Neural cell (in vitro differentiated cells): ENCODE results near the gene MME. TPM values are rescaled to one million over a fixed set of nuclear protein-coding genes. Genes with fewer than 3 reads are reported as not detected.

Experiments
- H2AFZ ChIP-seq: fragments of 200-600, 300-800 bp; sonication (generic), shearing (Covaris generic); 2 replicates; pipeline ENCODE4 v1.6.0; 2014; ENCODE audit warnings: low read depth, mild to moderate bottlenecking, antibody characterized with exemption, low read length, moderate library complexity
- H3F3A ChIP-seq: fragments of 200-600 bp; shearing (Covaris generic); 2 replicates; pipeline ENCODE4 v1.6.1; 2016; ENCODE audit warnings: mild to moderate bottlenecking, moderate library complexity, mixed read lengths, antibody characterized with exemption, low read length; ENCODE audit not compliant: insufficient read depth, poor library complexity, severe bottlenecking
- H3K27ac ChIP-seq: fragments of 200-600, 300-800 bp; sonication (generic), shearing (Covaris generic); 2 replicates; pipeline ENCODE4 v1.5.1; 2014; ENCODE audit warnings: mild to moderate bottlenecking, low read length, moderate library complexity
- H3K27me3 ChIP-seq: fragments of 300-800, 200-600 bp; sonication (generic), shearing (Covaris generic); 2 replicates; pipeline ENCODE4 v1.6.0; 2014; ENCODE audit warnings: mild to moderate bottlenecking, low read depth, low read length, moderate library complexity; ENCODE audit not compliant: insufficient read depth
- H3K36me3 ChIP-seq: fragments of 300-800, 200-600 bp; sonication (generic), shearing (Covaris generic); 2 replicates; pipeline ENCODE4 v1.5.1; 2014; ENCODE audit warnings: mild to moderate bottlenecking, antibody characterized with exemption, low read length, moderate library complexity; ENCODE audit not compliant: insufficient read depth
- H3K4me2 ChIP-seq: fragments of 300-800, 200-600 bp; sonication (generic), shearing (Covaris generic); 2 replicates; pipeline ENCODE4 v1.6.0; 2014; ENCODE audit warnings: mild to moderate bottlenecking, low read length
- H3K4me3 ChIP-seq: fragments of 300-800, 200-600 bp; sonication (generic), shearing (Covaris generic); 2 replicates; pipeline ENCODE4 v1.5.1; 2014; ENCODE audit warnings: mild to moderate bottlenecking, low read length, moderate library complexity
- H3K79me2 ChIP-seq: fragments of 200-600 bp; shearing (Covaris generic); replicated peaks from 2 replicates; pipeline ENCODE4 v1.6.0; 2014; ENCODE audit warnings: mild to moderate bottlenecking, low read length, moderate library complexity; ENCODE audit not compliant: insufficient read depth
- H3K9ac ChIP-seq: fragments of 300-800, 200-600 bp; sonication (generic), shearing (Covaris generic); 2 replicates; pipeline ENCODE4 v1.6.1; 2016; ENCODE audit warnings: mild to moderate bottlenecking, low read length, mixed read lengths
- H3K9me2 ChIP-seq: fragments of 200-600 bp; shearing (Covaris generic); 2 replicates; pipeline ENCODE4 v1.6.1; 2016; ENCODE audit warnings: mild to moderate bottlenecking, low read length, mixed read lengths; ENCODE audit not compliant: insufficient read depth
- H3K9me3 ChIP-seq: fragments of 200-600, 300-800 bp; sonication (generic), shearing (Covaris generic); 2 replicates; pipeline ENCODE4 v1.6.1; 2016; ENCODE audit warnings: mild to moderate bottlenecking, mixed run types, low read length, moderate library complexity, mixed read lengths
- H4K20me1 ChIP-seq: fragments of 200-600 bp; shearing (Covaris generic); 2 replicates; pipeline ENCODE4 v1.6.1; 2016; ENCODE audit warnings: mild to moderate bottlenecking, mixed run types; ENCODE audit not compliant: insufficient read depth
- CTCF ChIP-seq: fragments of 450-650 bp; IDR thresholded peaks from 2 replicates; pipeline ENCODE4 v1.5.1; 2014; ENCODE audit warnings: antibody characterized with exemption, mild to moderate bottlenecking, moderate library complexity; ENCODE audit not compliant: poor library complexity, severe bottlenecking
- EP300 ChIP-seq: fragments of 450-650 bp; conservative IDR thresholded peaks from 2 replicates; pipeline ENCODE4 v1.6.1; 2014; ENCODE audit warnings: antibody characterized with exemption, mild to moderate bottlenecking, moderate library complexity; ENCODE audit not compliant: poor library complexity, severe bottlenecking
- EZH2 ChIP-seq: fragments of 200-600, 300-800 bp; shearing (Covaris generic), sonication (generic); IDR thresholded peaks from 2 replicates; pipeline ENCODE4 v1.6.1; 2014; ENCODE audit warnings: antibody characterized with exemption, low read length, borderline replicate concordance, mild to moderate bottlenecking; ENCODE audit not compliant: insufficient read depth, poor library complexity, severe bottlenecking
- MXI1 ChIP-seq: fragments of 450-650 bp; conservative IDR thresholded peaks from 2 replicates; pipeline ENCODE4 v1.6.1; 2014; ENCODE audit warnings: antibody characterized with exemption, mild to moderate bottlenecking; ENCODE audit not compliant: poor library complexity, severe bottlenecking
- POLR2AphosphoS5 ChIP-seq: IDR thresholded peaks from 2 replicates; pipeline ENCODE4 v1.6.1; 2012
- RAD21 ChIP-seq: fragments of 450-650 bp; conservative IDR thresholded peaks from 2 replicates; pipeline ENCODE4 v1.6.1; 2014; ENCODE audit warnings: antibody characterized with exemption, mild to moderate bottlenecking, moderate library complexity
- SMC3 ChIP-seq: fragments of 450-650 bp; conservative IDR thresholded peaks from 2 replicates; pipeline ENCODE4 v1.6.1; 2014; ENCODE audit warnings: antibody characterized with exemption, mild to moderate bottlenecking, moderate library complexity; ENCODE audit not compliant: poor library complexity
- TAF1 ChIP-seq: IDR thresholded peaks from 2 replicates; pipeline ENCODE4 v1.6.1; 2012; ENCODE audit warnings: low read depth
- polyA plus RNA-seq: library from polyadenylated mRNA; depleted of rRNA; stranded (reverse); fragments of >200 nt; gene quantifications from 2 replicates; pipeline ENCODE4 v1.2.3, GENCODE V29; 2014
- TF ChIP-seq, protein P1 (sequence below): IDR thresholded peaks from 2 replicates; pipeline ENCODE4 v1.6.1; 2012; ENCODE audit warnings: borderline replicate concordance

MME gene
- polyA plus RNA-seq, 1 donor from 2014 or later: 0.54 TPM

DNA sequence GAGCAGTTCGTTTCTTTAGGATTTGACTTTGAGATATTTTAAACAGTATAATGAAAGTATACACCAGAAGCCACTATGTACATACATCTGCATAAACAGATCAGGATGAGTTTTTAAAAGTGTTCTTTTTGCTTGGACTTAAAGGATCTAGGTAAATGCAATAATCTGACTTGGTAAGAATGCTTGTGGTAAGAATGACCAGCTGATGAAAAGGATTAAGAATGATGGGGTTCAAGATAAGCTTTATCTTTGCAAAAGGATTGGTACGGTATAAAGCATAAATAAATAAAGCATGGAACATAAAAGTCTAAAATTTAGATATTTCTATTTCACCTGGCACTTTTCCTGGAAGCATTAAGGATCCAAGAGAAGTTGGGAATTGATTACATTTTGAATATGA lies 9.8 kb upstream of the MME start:
- Histone ChIP-seq H3K9me3 (no peaks in the 10 kb centered on the region), H3K4me2 (no peak overlapping the region), H3F3A (no peaks in the 10 kb centered on the region), H3K36me3 (no peaks in the 10 kb centered on the region), H2AFZ (no peak overlapping the region), H3K9ac (no peak overlapping the region), H3K9me2 (no peaks in the 10 kb centered on the region), H3K27ac (no peak overlapping the region), H3K4me3 (no peak overlapping the region), H3K79me2 (no peaks in the 10 kb centered on the region), H3K27me3 (no peaks in the 10 kb centered on the region), H4K20me1 (no peaks in the 10 kb centered on the region)
- no peak for TF ChIP-seq RAD21
- no peak for TF ChIP-seq MXI1
- no peak for TF ChIP-seq SMC3
- no peak for TF ChIP-seq TAF1
- TF ChIP-seq EZH2: no peak

DNA sequence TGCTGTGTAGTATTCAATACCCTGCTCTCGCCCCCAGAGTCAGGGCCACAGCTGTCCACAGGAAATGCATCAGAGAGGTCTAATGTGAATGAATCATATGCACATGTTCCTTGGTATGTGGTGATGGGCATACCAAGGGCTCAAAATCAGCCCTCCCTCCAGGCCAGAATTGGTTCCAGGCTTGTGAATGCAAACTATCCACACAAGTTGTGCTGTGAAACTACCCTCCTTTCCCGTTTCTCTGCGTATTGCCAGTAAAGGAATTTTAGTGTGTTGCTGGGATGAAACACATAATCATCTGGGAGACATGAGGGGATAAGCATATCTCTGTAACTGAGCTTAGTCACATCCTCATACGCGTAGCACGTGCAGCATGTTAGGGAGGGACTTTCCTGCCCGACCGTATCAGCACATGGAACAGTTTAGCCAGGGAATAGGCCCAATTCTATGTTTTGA lies 9.2 kb upstream of the MME start:
- Histone ChIP-seq H3K79me2 (no peaks in the 10 kb centered on the region), H3F3A (no peaks in the 10 kb centered on the region), H3K4me2 (no peak overlapping the region), H4K20me1 (no peaks in the 10 kb centered on the region), H3K36me3 (no peaks in the 10 kb centered on the region), H3K4me3 (no peak overlapping the region), H3K9ac (no peak overlapping the region), H3K27ac (no peak overlapping the region), H2AFZ (no peak overlapping the region), H3K9me3 (no peaks in the 10 kb centered on the region), H3K27me3 (no peaks in the 10 kb centered on the region), H3K9me2 (no peaks in the 10 kb centered on the region)
- TF ChIP-seq EZH2: no peak
- no peak for TF ChIP-seq RAD21
- no peak for TF ChIP-seq SMC3
- no peak for TF ChIP-seq POLR2AphosphoS5
- TF ChIP-seq TAF1: no peak
- TF ChIP-seq EP300: no peak

GRCh38 chr3:155075200-155075599 lies 4.9 kb upstream of the MME start:
- Histone ChIP-seq H2AFZ (no peak overlapping the region), H3K79me2 (no peaks in the 10 kb centered on the region), H3K9ac (no peak overlapping the region), H3K4me3 (no peak overlapping the region), H3K36me3 (no peaks in the 10 kb centered on the region), H3F3A (no peaks in the 10 kb centered on the region), H3K27me3 (peaks cover 25% of the 10 kb centered on the region), H3K9me2 (no peaks in the 10 kb centered on the region), H3K4me2 (no peak overlapping the region), H3K27ac (no peak overlapping the region), H4K20me1 (no peaks in the 10 kb centered on the region), H3K9me3 (no peaks in the 10 kb centered on the region)
- TF ChIP-seq, protein P1, sequence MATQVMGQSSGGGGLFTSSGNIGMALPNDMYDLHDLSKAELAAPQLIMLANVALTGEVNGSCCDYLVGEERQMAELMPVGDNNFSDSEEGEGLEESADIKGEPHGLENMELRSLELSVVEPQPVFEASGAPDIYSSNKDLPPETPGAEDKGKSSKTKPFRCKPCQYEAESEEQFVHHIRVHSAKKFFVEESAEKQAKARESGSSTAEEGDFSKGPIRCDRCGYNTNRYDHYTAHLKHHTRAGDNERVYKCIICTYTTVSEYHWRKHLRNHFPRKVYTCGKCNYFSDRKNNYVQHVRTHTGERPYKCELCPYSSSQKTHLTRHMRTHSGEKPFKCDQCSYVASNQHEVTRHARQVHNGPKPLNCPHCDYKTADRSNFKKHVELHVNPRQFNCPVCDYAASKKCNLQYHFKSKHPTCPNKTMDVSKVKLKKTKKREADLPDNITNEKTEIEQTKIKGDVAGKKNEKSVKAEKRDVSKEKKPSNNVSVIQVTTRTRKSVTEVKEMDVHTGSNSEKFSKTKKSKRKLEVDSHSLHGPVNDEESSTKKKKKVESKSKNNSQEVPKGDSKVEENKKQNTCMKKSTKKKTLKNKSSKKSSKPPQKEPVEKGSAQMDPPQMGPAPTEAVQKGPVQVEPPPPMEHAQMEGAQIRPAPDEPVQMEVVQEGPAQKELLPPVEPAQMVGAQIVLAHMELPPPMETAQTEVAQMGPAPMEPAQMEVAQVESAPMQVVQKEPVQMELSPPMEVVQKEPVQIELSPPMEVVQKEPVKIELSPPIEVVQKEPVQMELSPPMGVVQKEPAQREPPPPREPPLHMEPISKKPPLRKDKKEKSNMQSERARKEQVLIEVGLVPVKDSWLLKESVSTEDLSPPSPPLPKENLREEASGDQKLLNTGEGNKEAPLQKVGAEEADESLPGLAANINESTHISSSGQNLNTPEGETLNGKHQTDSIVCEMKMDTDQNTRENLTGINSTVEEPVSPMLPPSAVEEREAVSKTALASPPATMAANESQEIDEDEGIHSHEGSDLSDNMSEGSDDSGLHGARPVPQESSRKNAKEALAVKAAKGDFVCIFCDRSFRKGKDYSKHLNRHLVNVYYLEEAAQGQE: no peak
- TF ChIP-seq EP300 (no peak), CTCF (no peak), RAD21 (no peak)
